Activated CD4-positive, alpha-beta T cell treated with anti-CD3 and anti-CD28 coated beads, Interleukin-2, amount 10 ng/mL, durations not matched to agents 7 days and 5 days (primary cell): ENCODE results near the gene ITSN1. TPM values are rescaled to one million over a fixed set of nuclear protein-coding genes. Genes with fewer than 3 reads are reported as not detected.

Experiments
- CTCF ChIA-PET: fragments of 350-600 bp; sonication (Branson Sonifier 250); formaldehyde crosslinking; loops from one replicate; lab custom pipeline; 2021; ENCODE audit warnings: antibody characterized with exemption; lab: Charles Lee
- POLR2A ChIA-PET: fragments of 350-600 bp; sonication (Branson Sonifier 250); formaldehyde crosslinking; loops from one replicate; lab custom pipeline; 2021; ENCODE audit warnings: antibody characterized with exemption; lab: Charles Lee
- DNase-seq: peaks from one replicate; pipeline ENCODE4 v3.0.0-alpha.2; 2020
- H3K27ac Mint-ChIP-seq: one replicate; pipeline ENCODE4 v1.8.0; 2021; ENCODE audit warnings: mild to moderate bottlenecking, moderate library complexity, mixed read lengths
- H3K27me3 Mint-ChIP-seq: one replicate; pipeline ENCODE4 v1.8.0; 2021; ENCODE audit warnings: mixed read lengths
- H3K36me3 Mint-ChIP-seq: one replicate; pipeline ENCODE4 v1.8.0; 2021; ENCODE audit warnings: low read depth, mixed read lengths
- H3K4me1 Mint-ChIP-seq: one replicate; pipeline ENCODE4 v1.8.0; 2021; ENCODE audit warnings: mixed read lengths
- H3K4me3 Mint-ChIP-seq: one replicate; pipeline ENCODE4 v1.8.0; 2021; ENCODE audit warnings: mild to moderate bottlenecking, moderate library complexity, mixed read lengths
- H3K9me3 Mint-ChIP-seq: one replicate; pipeline ENCODE4 v1.8.0; 2021; ENCODE audit warnings: mixed read lengths
- total RNA-seq, 2 experiments: library from RNA; stranded (reverse); gene quantifications; one replicate each; pipeline ENCODE4 v1.2.3, GENCODE V29; 2021

Gene ITSN1
- total RNA-seq, 2 experiments from 2014 or later = 3.0 to 3.3 TPM

- no peaks in the 10 kb centered on the region for H3K4me1 Mint-ChIP-seq
- H3K27ac Mint-ChIP-seq = no peak overlapping the region
- ChIA-PET POLR2A (no interaction called here), CTCF (no interaction called here)
- no peaks in the 10 kb centered on the region for H3K9me3 Mint-ChIP-seq
- no peak overlapping the region for H3K4me3 Mint-ChIP-seq
- no peaks in the 10 kb centered on the region for H3K27me3 Mint-ChIP-seq
- no peak for DNase-seq
- H3K36me3 Mint-ChIP-seq = no peaks in the 10 kb centered on the region
These were observed 111.6 kb downstream of the ITSN1 start for GRCh38 chr21:33753886-33754285.

GRCh38 chr21:33754481-33754880, 112.2 kb downstream of the ITSN1 start:
- no peaks in the 10 kb centered on the region for H3K4me1 Mint-ChIP-seq

GRCh38 chr21:33755354-33755753, 113.1 kb downstream of the ITSN1 start:
- Mint-ChIP-seq H3K4me1 (no peaks in the 10 kb centered on the region), H3K27ac (no peak overlapping the region), H3K27me3 (no peaks in the 10 kb centered on the region), H3K36me3 (no peaks in the 10 kb centered on the region), H3K9me3 (no peaks in the 10 kb centered on the region), H3K4me3 (no peak overlapping the region)
- no peak for DNase-seq
- ChIA-PET POLR2A (no interaction called here), CTCF (no interaction called here)

More at GRCh38 chr21:33754481-33754880, 112.2 kb downstream of the ITSN1 start:
- Mint-ChIP-seq H3K27me3 (no peaks in the 10 kb centered on the region), H3K4me3 (no peak overlapping the region), H3K27ac (no peak overlapping the region), H3K36me3 (no peaks in the 10 kb centered on the region), H3K9me3 (no peaks in the 10 kb centered on the region)
- CTCF ChIA-PET = no interaction called here
- POLR2A ChIA-PET = no interaction called here
- no peak for DNase-seq

GRCh38 chr21:33760641-33761440, 118.5 kb downstream of the ITSN1 start:
- DNase-seq = no peak
- Mint-ChIP-seq H3K27ac (no peak overlapping the region), H3K4me1 (no peaks in the 10 kb centered on the region), H3K36me3 (no peaks in the 10 kb centered on the region), H3K9me3 (no peaks in the 10 kb centered on the region), H3K4me3 (no peak overlapping the region), H3K27me3 (no peaks in the 10 kb centered on the region)
- POLR2A ChIA-PET = no interaction called here
- CTCF ChIA-PET = interaction anchor here (0.6 kb wide), 1 partner anchor 36 kb away, joined by 3 read pairs; no protein-coding TSS in a partner anchor

GRCh38 chr21:33761441-33762036, 119.2 kb downstream of the ITSN1 start:
- Mint-ChIP-seq H3K27me3 (no peaks in the 10 kb centered on the region), H3K4me1 (no peaks in the 10 kb centered on the region), H3K9me3 (no peaks in the 10 kb centered on the region), H3K4me3 (no peak overlapping the region), H3K36me3 (no peaks in the 10 kb centered on the region), H3K27ac (no peak overlapping the region)
- CTCF ChIA-PET = interaction anchor here (0.6 kb wide), 1 partner anchor 36 kb away, joined by 3 read pairs; no protein-coding TSS in a partner anchor
- POLR2A ChIA-PET = no interaction called here
- DNase-seq = no peak

DNA sequence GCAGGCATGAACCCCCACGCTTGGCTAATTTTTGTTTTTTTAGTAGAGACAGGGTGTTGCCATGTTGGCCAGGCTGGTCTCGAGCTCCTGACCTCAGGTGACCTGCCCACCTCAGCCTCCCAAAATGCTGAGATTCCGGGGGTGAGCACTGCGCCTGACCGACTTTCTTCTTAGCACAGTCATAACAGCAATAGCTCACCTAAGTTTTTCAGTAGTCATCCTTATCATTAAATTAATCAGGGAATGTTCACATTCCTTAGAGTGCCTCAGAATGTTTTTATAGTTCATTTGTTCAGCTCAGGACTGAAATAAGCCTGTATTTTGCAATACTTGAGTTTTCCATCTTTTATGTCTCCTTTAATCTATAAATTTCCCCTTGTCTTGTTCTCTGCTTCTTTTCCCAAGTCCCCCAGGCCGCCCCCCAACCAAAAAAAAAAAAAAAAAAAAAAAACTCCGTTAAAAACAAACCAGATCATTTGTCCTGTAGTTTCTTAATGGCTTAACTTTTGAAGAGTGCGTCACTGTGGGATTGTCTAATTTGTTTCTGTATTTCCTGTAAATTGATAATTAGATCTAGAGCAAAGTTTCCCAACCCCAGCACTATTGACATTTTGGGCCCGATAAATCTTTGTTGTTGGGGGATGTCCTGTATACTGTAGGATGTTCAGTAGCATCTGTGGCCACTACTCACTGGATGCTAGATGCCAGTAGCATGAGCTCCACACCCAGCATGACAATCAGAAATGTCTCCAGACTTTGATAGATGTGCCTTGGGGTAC, 120.7 kb downstream of the ITSN1 start:
- no peaks in the 10 kb centered on the region for H3K36me3 Mint-ChIP-seq
- no peak overlapping the region for H3K4me3 Mint-ChIP-seq
- DNase-seq = no peak
- no peak overlapping the region for H3K27ac Mint-ChIP-seq
- POLR2A ChIA-PET = no interaction called here
- no peaks in the 10 kb centered on the region for H3K4me1 Mint-ChIP-seq
- H3K9me3 Mint-ChIP-seq = no peaks in the 10 kb centered on the region
- CTCF ChIA-PET = no interaction called here
- H3K27me3 Mint-ChIP-seq = no peaks in the 10 kb centered on the region

GRCh38 chr21:33763582-33763899, 121.2 kb downstream of the ITSN1 start:
- no peaks in the 10 kb centered on the region for H3K36me3 Mint-ChIP-seq
- DNase-seq = no peak
- no peaks in the 10 kb centered on the region for H3K9me3 Mint-ChIP-seq
- H3K4me3 Mint-ChIP-seq = no peak overlapping the region
- no peaks in the 10 kb centered on the region for H3K4me1 Mint-ChIP-seq
- no peak overlapping the region for H3K27ac Mint-ChIP-seq
- H3K27me3 Mint-ChIP-seq = no peaks in the 10 kb centered on the region
- ChIA-PET CTCF (no interaction called here), POLR2A (no interaction called here)

DNA sequence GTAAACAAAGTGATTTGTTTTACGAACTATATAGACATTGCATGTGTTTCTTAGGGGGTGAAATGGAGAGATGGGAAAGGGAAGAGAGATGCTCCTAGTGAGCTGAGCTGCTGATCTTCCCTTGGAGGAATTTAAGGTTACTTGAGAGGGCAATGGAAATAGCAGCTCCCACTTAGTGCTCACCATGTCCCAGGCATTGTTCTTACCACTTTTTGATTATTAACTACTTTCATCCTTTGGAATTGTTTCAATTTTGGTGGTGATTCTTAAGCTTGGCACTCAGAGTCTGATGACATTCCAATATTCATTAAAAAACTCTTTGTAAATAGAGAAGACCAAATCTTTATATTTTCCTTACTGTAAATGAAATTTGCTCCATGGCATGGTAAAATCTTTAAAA, 124.9 kb downstream of the ITSN1 start:
- Mint-ChIP-seq H3K9me3 (no peaks in the 10 kb centered on the region), H3K4me3 (no peak overlapping the region), H3K27me3 (no peaks in the 10 kb centered on the region), H3K36me3 (no peaks in the 10 kb centered on the region), H3K4me1 (no peaks in the 10 kb centered on the region), H3K27ac (no peak overlapping the region)
- CTCF ChIA-PET = no interaction called here
- no peak for DNase-seq
- POLR2A ChIA-PET = no interaction called here

- no peak overlapping the region for H3K4me3 Mint-ChIP-seq
- CTCF ChIA-PET = no interaction called here
- no peaks in the 10 kb centered on the region for H3K36me3 Mint-ChIP-seq
- H3K4me1 Mint-ChIP-seq = no peaks in the 10 kb centered on the region
- no peaks in the 10 kb centered on the region for H3K27me3 Mint-ChIP-seq
- H3K27ac Mint-ChIP-seq = no peak overlapping the region
- POLR2A ChIA-PET = no interaction called here
- no peak for DNase-seq
- H3K9me3 Mint-ChIP-seq = no peaks in the 10 kb centered on the region
These were observed 125.7 kb downstream of the ITSN1 start for GRCh38 chr21:33767960-33768359.

DNA sequence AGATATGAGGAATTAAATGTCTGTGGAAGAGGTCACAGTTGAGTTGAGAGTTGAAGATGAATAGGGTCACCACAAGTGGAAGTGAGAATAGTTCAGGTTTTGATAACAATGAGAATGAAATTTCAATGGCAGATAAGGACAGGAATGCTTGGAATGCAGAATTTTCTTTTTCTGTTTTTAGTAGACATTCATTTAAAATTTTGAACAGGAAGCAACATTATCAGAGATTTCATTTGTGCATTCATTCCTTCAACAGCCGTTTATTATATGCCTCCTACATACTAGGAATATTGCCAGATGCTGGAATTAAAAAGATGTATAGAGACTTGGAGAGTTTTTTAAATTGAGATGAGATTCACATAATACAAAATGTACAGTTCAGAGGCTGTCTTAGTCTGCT, 126.8 kb downstream of the ITSN1 start:
- DNase-seq = no peak
- H3K27ac Mint-ChIP-seq = no peak overlapping the region
- ChIA-PET POLR2A (no interaction called here), CTCF (no interaction called here)
- no peaks in the 10 kb centered on the region for H3K9me3 Mint-ChIP-seq
- no peaks in the 10 kb centered on the region for H3K27me3 Mint-ChIP-seq
- no peaks in the 10 kb centered on the region for H3K36me3 Mint-ChIP-seq
- H3K4me1 Mint-ChIP-seq = no peaks in the 10 kb centered on the region
- H3K4me3 Mint-ChIP-seq = no peak overlapping the region

GRCh38 chr21:33770542-33770941, 128.2 kb downstream of the ITSN1 start:
- H3K9me3 Mint-ChIP-seq = no peaks in the 10 kb centered on the region
- H3K4me3 Mint-ChIP-seq = no peak overlapping the region
- CTCF ChIA-PET = no interaction called here
- no peak for DNase-seq
- H3K4me1 Mint-ChIP-seq = no peaks in the 10 kb centered on the region
- H3K36me3 Mint-ChIP-seq = no peaks in the 10 kb centered on the region
- H3K27ac Mint-ChIP-seq = no peak overlapping the region
- POLR2A ChIA-PET = no interaction called here
- no peaks in the 10 kb centered on the region for H3K27me3 Mint-ChIP-seq

DNA sequence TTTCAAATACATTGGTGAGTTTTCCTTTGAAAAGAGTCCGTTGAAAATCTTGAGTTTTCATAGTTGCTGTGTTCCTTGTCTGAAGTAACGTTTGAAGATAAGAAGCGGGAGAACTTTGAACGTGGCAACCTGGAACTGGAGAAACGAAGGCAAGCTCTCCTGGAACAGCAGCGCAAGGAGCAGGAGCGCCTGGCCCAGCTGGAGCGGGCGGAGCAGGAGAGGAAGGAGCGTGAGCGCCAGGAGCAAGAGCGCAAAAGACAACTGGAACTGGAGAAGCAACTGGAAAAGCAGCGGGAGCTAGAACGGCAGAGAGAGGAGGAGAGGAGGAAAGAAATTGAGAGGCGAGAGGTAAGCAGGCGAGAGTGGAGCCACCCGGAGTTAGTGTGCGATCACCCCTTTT, 129.7 kb downstream of the ITSN1 start:
- Mint-ChIP-seq H3K9me3 (no peaks in the 10 kb centered on the region), H3K27me3 (no peaks in the 10 kb centered on the region), H3K27ac (no peak overlapping the region), H3K36me3 (no peaks in the 10 kb centered on the region), H3K4me1 (no peaks in the 10 kb centered on the region), H3K4me3 (no peak overlapping the region)
- DNase-seq = no peak
- POLR2A ChIA-PET = no interaction called here
- CTCF ChIA-PET = no interaction called here

GRCh38 chr21:33774551-33774950, 132.2 kb downstream of the ITSN1 start:
- peaks cover 3% of the 10 kb centered on the region for H3K9me3 Mint-ChIP-seq
- H3K27me3 Mint-ChIP-seq = no peaks in the 10 kb centered on the region
- no peaks in the 10 kb centered on the region for H3K4me1 Mint-ChIP-seq
- no peak overlapping the region for H3K4me3 Mint-ChIP-seq
- peaks cover 6% of the 10 kb centered on the region for H3K36me3 Mint-ChIP-seq
- CTCF ChIA-PET = no interaction called here
- POLR2A ChIA-PET = no interaction called here
- no peak for DNase-seq
- H3K27ac Mint-ChIP-seq = no peak overlapping the region
